HEK293T (cell line): ENCODE measurements around the gene CHST15.

Source experiments
- BHLHE40 ChIP-seq: fragments of 450-650 bp; IDR thresholded peaks from 2 replicates; pipeline ENCODE4 v1.6.1; 2016; ENCODE audit warnings: mild to moderate bottlenecking, moderate library complexity, borderline replicate concordance
- FOXA1 ChIP-seq: fragments of 450-650 bp; IDR thresholded peaks from 2 replicates; pipeline ENCODE4 v1.6.1; 2016; ENCODE audit warnings: mild to moderate bottlenecking
- FOXK2 ChIP-seq: fragments of 450-650 bp; IDR thresholded peaks from 2 replicates; pipeline ENCODE4 v1.6.1; 2016; ENCODE audit warnings: mild to moderate bottlenecking
- FOXM1 ChIP-seq: fragments of 450-650 bp; IDR thresholded peaks from 2 replicates; pipeline ENCODE4 v1.6.1; 2017; ENCODE audit warnings: mild to moderate bottlenecking, borderline replicate concordance
- LEF1 ChIP-seq: fragments of 450-650 bp; IDR thresholded peaks from 2 replicates; pipeline ENCODE4 v1.6.1; 2017; ENCODE audit warnings: mild to moderate bottlenecking, borderline replicate concordance
- SP1 ChIP-seq: fragments of 450-650 bp; IDR thresholded peaks from 2 replicates; pipeline ENCODE4 v1.6.1; 2017
- SUZ12 ChIP-seq: fragments of 450-650 bp; IDR thresholded peaks from 2 replicates; pipeline ENCODE4 v1.6.1; 2016; ENCODE audit warnings: mild to moderate bottlenecking
- ZNF384 ChIP-seq: fragments of 450-650 bp; IDR thresholded peaks from 2 replicates; pipeline ENCODE4 v1.6.1; 2016
- TF ChIP-seq, protein P1 (sequence below): fragments of 450-650 bp; IDR thresholded peaks from 2 replicates; pipeline ENCODE4 v1.6.1; 2016

DNA sequence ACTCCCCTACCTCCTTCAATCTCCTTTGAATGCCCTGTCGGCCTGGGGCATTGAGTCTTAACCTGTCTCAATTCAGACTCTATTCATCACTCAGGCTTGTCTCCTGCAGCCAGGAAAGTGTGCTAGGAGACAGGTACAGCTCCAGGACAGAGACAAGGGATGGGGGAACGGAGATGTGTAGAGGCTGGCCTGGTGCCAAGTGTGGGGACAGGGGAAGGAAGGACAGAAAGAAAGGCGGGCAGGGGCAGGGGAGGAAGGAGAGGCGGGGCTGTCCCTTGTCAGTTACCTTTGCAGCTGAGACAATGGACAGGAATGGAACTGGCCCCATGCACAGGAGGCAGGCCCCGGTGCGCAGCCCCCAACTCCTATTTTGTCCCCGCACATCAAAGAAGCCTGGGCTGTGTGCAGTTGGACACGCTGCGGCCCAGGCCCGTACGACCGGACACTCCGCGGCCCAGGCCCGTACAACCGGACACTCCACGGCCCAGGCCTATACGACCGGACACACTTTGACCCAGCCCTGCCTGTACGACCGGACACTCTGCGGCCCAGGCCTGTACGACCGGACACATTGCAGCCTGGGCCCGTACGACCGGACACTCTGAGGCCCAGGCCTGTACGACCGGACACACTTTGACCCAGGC lies 36.9 kb downstream of the CHST15 start:
- TF ChIP-seq ZNF384, result no peak
- TF ChIP-seq FOXM1, result no peak
- TF ChIP-seq FOXA1, result no peak
- TF ChIP-seq BHLHE40, result no peak
- no peak for TF ChIP-seq FOXK2
- TF ChIP-seq LEF1, result no peak
- no peak for TF ChIP-seq SUZ12
- no peak for TF ChIP-seq SP1
- TF ChIP-seq, protein P1, sequence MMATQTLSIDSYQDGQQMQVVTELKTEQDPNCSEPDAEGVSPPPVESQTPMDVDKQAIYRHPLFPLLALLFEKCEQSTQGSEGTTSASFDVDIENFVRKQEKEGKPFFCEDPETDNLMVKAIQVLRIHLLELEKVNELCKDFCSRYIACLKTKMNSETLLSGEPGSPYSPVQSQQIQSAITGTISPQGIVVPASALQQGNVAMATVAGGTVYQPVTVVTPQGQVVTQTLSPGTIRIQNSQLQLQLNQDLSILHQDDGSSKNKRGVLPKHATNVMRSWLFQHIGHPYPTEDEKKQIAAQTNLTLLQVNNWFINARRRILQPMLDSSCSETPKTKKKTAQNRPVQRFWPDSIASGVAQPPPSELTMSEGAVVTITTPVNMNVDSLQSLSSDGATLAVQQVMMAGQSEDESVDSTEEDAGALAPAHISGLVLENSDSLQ, result no peak
